ENCODE measurements around the gene SGSM2.

- TF ChIP-seq POLR2AphosphoS5 (IDR thresholded peaks at IDR 0.05; ENCODE audit: borderline replicate concordance, low read depth, low read length) = no peak
- no peak for TF ChIP-seq FOXP2 (optimal IDR thresholded peaks at IDR 0.05; ENCODE audit: control extremely low read depth, extremely low read length, insufficient read depth)
- no peak for TF ChIP-seq EZH2 (IDR thresholded peaks at IDR 0.05)
Observed at GRCh38 chr17:2309338-2310154, 27.8 kb upstream of the SGSM2 start.
